Fibroblast of the aortic adventitia (primary cell): ENCODE results near the gene KRTAP10-9. TPM values are rescaled to one million over a fixed set of nuclear protein-coding genes. Genes with fewer than 3 reads are reported as not detected.
"Not testable (repeated sequence)": the region's sequence is repeated elsewhere in the genome, so short reads cannot be mapped to it uniquely, and the experiment has no call there.

Experiments
- DNase-seq: peaks from one replicate; pipeline ENCODE4 v3.0.0-alpha.2; 2010; ENCODE audit warnings: low read depth
- H3K4me3 ChIP-seq: 2 replicates; pipeline ENCODE4 v1.5.1; 2011; ENCODE audit warnings: low read depth, mild to moderate bottlenecking, control low read depth, low read length, moderate library complexity
- CTCF ChIP-seq: IDR thresholded peaks from 2 replicates; pipeline ENCODE4 v1.5.1; 2011; ENCODE audit warnings: mild to moderate bottlenecking, low read length, control low read depth, inconsistent platforms; ENCODE audit not compliant: insufficient read depth
- total RNA-seq: library from RNA; depleted of rRNA; stranded (reverse); fragments of >200 nt; gene quantifications from 2 replicates; pipeline ENCODE4 v1.2.3, GENCODE V29; 2012; ENCODE audit warnings: low replicate concordance

KRTAP10-9 gene
- total RNA-seq, 1 donor, result not detected

DNA sequence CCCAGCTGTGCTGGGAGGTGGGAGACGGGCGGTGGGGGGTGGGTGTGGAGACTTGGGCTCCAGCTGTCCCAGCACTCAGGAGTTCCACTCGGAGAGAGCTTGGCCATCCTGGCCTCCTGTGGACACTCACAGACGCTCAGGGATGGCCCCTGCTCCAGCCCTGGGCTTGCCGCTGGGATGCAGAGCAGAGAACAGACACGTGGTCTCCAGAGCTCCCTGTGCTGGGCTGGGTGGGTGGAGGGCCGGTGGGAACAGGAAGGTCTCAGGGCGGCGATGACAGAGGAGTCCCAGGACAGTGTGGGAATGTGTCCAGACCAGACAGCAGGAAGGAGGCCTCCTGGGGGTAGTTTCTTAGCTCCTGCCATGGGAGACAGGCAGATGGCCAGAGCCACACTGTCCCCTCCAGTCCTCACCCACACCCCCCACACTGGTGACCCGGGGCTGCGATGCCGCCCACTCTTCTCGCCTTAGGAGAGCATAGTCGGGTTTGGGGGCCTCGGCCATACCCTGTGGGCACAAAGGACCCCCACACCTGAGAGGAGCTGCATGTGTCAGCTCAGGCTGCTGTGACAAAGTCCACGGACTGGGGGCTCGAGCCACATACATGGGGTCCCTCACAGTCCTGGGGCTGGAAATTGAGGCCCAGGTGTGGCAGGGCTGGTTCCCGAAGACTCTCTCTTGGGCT is 2.0 kb downstream of the KRTAP10-9 start:
- TF ChIP-seq CTCF, result no peak
- DNase-seq, result no peak
- H3K4me3 ChIP-seq, result no peak overlapping the region

DNA sequence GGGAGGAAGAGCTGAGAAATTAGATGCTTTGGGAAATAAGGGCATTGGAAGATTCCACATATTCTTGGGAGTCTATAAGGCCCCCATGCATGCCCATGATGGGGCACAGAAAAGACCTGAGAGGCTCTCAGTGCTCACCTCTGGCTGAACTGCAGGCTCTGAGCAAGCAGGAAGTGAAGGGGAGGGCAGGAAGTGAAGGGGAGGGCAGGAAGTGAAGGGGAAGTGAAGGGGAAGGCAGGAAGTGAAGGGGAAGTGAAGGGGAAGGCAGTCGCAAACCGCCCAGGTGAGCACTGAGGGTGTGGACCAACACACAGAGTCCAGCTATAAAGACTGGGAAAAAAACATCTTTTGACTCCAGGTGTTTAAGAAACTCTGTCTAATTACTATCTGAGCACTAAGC is 3.5 kb downstream of the KRTAP10-9 start:
- no peak overlapping the region for H3K4me3 ChIP-seq
- DNase-seq, result no peak
- no peak for TF ChIP-seq CTCF

- TF ChIP-seq CTCF, result no peak
- DNase-seq, result no peak
- no peak overlapping the region for H3K4me3 ChIP-seq
These were observed 5.2 kb downstream of the KRTAP10-9 start for GRCh38 chr21:44632067-44632466.

- H3K4me3 ChIP-seq, result no peak overlapping the region
- no peak for TF ChIP-seq CTCF
- DNase-seq, result no peak
These were observed 9.5 kb downstream of the KRTAP10-9 start for GRCh38 chr21:44636209-44637017.

GRCh38 chr21:44637018-44637850 is 10.3 kb downstream of the KRTAP10-9 start, which contains the start of gene KRTAP10-10:
Gene KRTAP10-10, plus strand, starts transcription at chr21:44637356. Its CDS starts 62 bp downstream, at chr21:44637418.
- DNase-seq, result no peak
- no peak within 1 kb of the TSS for H3K4me3 ChIP-seq
- no peak for TF ChIP-seq CTCF

GRCh38 chr21:44637851-44638348 is 11.0 kb downstream of the KRTAP10-9 start:
- not testable (repeated sequence) for H3K4me3 ChIP-seq, DNase-seq

- DNase-seq, result not testable (repeated sequence)
These were observed 11.8 kb downstream of the KRTAP10-9 start for GRCh38 chr21:44638506-44639330.

More at GRCh38 chr21:44638506-44639330, 11.8 kb downstream of the KRTAP10-9 start:
- H3K4me3 ChIP-seq, result not testable (repeated sequence)
